ENCODE results near the gene C5orf63. TPM values are rescaled to one million over a fixed set of nuclear protein-coding genes. Genes with fewer than 3 reads are reported as not detected.

C5orf63 gene
- total and polyA plus RNA-seq, 2 of the 13 experiments (the other 11 are each of a cell fraction or from before 2014, with no cell fraction given): 7.9 to 8.8 TPM

DNA sequence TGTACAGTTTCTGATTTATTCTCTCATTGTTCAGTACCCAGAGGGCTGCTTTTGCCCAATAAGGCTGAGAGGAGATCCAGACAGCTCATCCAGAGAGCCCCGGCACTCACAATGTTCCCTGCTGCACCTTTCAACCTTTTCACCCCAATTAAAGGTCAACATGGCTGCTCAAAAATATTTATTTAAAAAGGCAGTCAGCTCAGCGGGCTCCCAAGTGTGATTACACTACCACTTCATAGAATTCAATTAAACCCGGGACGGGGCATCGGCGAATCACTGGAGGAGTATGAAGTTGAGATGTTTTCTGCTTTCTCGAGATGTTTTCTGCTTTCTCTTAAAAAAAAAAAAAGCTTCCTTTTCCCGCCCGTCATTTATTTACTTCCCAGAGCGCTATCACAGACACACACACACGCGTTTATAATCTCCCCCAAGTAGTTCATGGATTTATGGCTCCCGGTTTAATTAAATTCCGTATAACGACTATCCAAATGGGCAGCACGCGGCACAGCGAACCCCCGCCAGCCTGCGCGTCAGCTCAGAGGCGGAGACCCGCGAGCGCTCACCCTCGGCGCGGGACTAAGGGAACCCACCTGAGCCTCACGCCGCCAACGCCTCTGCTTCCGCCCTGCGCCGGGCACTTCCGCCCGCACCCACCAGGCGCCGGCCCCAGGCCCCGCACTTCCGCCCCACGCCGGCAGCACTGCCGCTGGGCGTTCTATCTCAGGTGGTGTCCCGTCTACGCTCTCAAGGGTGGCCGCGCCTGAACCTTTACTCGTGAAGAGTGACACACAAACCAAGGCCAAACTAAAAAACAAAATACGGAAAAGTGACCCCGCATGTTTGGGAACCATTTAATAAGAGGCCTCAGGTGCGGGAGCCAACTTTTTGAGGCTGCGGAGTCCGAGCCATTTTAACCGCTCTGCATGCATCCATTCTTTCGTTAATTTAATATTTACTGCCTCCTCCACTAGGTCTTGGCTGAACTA lies at the start of gene C5orf63 (continued):
- TF ChIP-seq ZNF605 (CRISPR knock-in tag; IDR thresholded peaks at IDR 0.05): peak; percentile 56; the same call in 1 of the 2 replicates
- TF ChIP-seq ZNF629 (CRISPR knock-in tag; conservative IDR thresholded peaks at IDR 0.05): no peak
- no peak; the same call in 1 of the 2 replicates for TF ChIP-seq ZNF484 (CRISPR knock-in tag; IDR thresholded peaks at IDR 0.05; ENCODE audit: borderline replicate concordance, low read depth)
- TF ChIP-seq FOXP1 (IDR thresholded peaks at IDR 0.05): no peak
- TF ChIP-seq FOXP1 (CRISPR knock-in tag; IDR thresholded peaks at IDR 0.05): no peak
- TF ChIP-seq ZNF746 (CRISPR knock-in tag; IDR thresholded peaks at IDR 0.05): peak; percentile 58; the same call in 1 of the 2 replicates
- TF ChIP-seq, protein P1, sequence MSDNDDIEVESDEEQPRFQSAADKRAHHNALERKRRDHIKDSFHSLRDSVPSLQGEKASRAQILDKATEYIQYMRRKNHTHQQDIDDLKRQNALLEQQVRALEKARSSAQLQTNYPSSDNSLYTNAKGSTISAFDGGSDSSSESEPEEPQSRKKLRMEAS (IDR thresholded peaks at IDR 0.05): peak; percentile 94
- TF ChIP-seq ZNF724P (CRISPR knock-in tag; IDR thresholded peaks at IDR 0.05; ENCODE audit: borderline replicate concordance): no peak; the same call in 1 of the 2 replicates
- no peak for TF ChIP-seq ZNF34 (CRISPR knock-in tag; IDR thresholded peaks at IDR 0.05; ENCODE audit: borderline replicate concordance)
- peak; percentile 41; the same call in 1 of the 2 replicates for TF ChIP-seq CBX5 (CRISPR knock-in tag; IDR thresholded peaks at IDR 0.05; ENCODE audit: borderline replicate concordance)
- 0 out of 2 replicates have a peak, but pooled peaks have one; percentile 54 for TF ChIP-seq ZNF17 (CRISPR knock-in tag; IDR thresholded peaks at IDR 0.05)
- TF ChIP-seq, protein P2, sequence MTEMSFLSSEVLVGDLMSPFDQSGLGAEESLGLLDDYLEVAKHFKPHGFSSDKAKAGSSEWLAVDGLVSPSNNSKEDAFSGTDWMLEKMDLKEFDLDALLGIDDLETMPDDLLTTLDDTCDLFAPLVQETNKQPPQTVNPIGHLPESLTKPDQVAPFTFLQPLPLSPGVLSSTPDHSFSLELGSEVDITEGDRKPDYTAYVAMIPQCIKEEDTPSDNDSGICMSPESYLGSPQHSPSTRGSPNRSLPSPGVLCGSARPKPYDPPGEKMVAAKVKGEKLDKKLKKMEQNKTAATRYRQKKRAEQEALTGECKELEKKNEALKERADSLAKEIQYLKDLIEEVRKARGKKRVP (CRISPR knock-in tag; IDR thresholded peaks at IDR 0.05): 0 out of 4 replicates have a peak, but pooled peaks of 1 of the 2 experiments have one; percentile 19
- TF ChIP-seq HNRNPK (IDR thresholded peaks at IDR 0.05; ENCODE audit: low read depth, low read length, poor library complexity, severe bottlenecking): no peak
- peak; percentile 76; the same call in 1 of the 2 replicates for TF ChIP-seq AKAP8 (CRISPR knock-in tag; IDR thresholded peaks at IDR 0.05)
- no peak for TF ChIP-seq ZBTB3 (CRISPR knock-in tag; IDR thresholded peaks at IDR 0.05; ENCODE audit: borderline replicate concordance, low read depth)
- TF ChIP-seq, protein P3, sequence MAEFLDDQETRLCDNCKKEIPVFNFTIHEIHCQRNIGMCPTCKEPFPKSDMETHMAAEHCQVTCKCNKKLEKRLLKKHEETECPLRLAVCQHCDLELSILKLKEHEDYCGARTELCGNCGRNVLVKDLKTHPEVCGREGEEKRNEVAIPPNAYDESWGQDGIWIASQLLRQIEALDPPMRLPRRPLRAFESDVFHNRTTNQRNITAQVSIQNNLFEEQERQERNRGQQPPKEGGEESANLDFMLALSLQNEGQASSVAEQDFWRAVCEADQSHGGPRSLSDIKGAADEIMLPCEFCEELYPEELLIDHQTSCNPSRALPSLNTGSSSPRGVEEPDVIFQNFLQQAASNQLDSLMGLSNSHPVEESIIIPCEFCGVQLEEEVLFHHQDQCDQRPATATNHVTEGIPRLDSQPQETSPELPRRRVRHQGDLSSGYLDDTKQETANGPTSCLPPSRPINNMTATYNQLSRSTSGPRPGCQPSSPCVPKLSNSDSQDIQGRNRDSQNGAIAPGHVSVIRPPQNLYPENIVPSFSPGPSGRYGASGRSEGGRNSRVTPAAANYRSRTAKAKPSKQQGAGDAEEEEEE (CRISPR knock-in tag; IDR thresholded peaks at IDR 0.05; ENCODE audit: borderline replicate concordance): no peak
- TF ChIP-seq SIN3A (IDR thresholded peaks at IDR 0.05; ENCODE audit: borderline replicate concordance, low read depth, low read length): peak; percentile 73; the same call in 1 of the 2 replicates
- TF ChIP-seq ZSCAN21 (CRISPR knock-in tag; IDR thresholded peaks at IDR 0.05; ENCODE audit: borderline replicate concordance): peak; percentile 87
- TF ChIP-seq MLLT10 (CRISPR knock-in tag; IDR thresholded peaks at IDR 0.05): no peak
- TF ChIP-seq MEIS2 (CRISPR knock-in tag; IDR thresholded peaks at IDR 0.05): no peak
- TF ChIP-seq NAIF1 (CRISPR knock-in tag; IDR thresholded peaks at IDR 0.05; ENCODE audit: borderline replicate concordance): peak; percentile 34; the same call in 1 of the 2 replicates
- peak; percentile 90 for TF ChIP-seq ZNF501 (CRISPR knock-in tag; IDR thresholded peaks at IDR 0.05)
- peak; percentile 66 for TF ChIP-seq HNRNPLL (IDR thresholded peaks at IDR 0.05; ENCODE audit: low read depth, low read length, poor library complexity, severe bottlenecking)
